ES-I3 (cell line): ENCODE results near the gene TMEM269.

Source experiments
- H3K36me3 ChIP-seq: 2 replicates; pipeline ENCODE4 v1.6.1; 2013; ENCODE audit warnings: mild to moderate bottlenecking, low read length, control low read depth, moderate library complexity; ENCODE audit not compliant: insufficient read depth
- H3K4me1 ChIP-seq: 2 replicates; pipeline ENCODE4 v1.6.1; 2013; ENCODE audit warnings: mild to moderate bottlenecking, control low read depth, low read length; ENCODE audit not compliant: insufficient read depth
- H3K9ac ChIP-seq: 2 replicates; pipeline ENCODE4 v1.6.1; 2013; ENCODE audit warnings: low read depth, mild to moderate bottlenecking, low read length, moderate library complexity
- H3K9me3 ChIP-seq: 2 replicates; pipeline ENCODE4 v1.6.1; 2013; ENCODE audit warnings: mild to moderate bottlenecking, low read length, moderate library complexity; ENCODE audit not compliant: control insufficient read depth, insufficient read depth

The TMEM269 gene

DNA sequence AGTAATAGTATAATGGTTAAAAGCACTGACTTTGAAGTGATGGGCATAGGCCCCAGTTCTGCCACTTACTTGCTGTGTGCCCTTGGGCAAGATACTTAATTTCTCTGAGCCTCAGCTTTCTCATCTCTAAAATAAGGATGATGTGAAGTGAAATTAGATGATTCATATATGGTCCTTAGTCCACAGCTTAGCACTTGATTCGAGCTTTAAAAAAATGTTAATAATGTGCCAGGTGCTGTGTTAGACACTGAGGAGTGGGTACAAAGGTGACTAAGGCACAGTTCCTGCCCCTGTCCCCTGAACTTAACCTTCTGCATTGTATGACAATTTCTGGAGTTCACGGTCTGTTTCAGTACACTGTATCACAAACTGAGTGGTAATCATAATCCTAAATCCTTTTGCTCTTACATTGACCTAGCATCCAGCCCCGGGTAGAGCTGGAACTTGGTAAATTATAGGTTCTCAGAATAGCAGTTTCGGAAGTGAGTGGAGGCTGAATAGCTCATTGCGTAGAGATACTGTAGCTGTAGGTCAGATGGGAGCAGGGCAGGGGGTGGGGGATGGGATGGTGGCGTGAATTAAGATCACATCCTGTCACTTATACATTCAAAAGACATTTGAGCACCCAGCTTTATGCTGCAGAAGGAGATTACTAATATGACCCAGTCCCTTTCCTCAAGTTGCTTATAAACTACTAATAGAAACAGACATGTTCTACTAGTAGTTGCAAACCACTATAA, 63.1 kb downstream of the TMEM269 start:
- Histone ChIP-seq H3K36me3 (peaks cover 7% of the 10 kb centered on the region), H3K9me3 (no peaks in the 10 kb centered on the region), H3K4me1 (peaks cover 14% of the 10 kb centered on the region), H3K9ac (peak overlapping the region; percentile 71; the same call in 1 of the 2 replicates)

DNA sequence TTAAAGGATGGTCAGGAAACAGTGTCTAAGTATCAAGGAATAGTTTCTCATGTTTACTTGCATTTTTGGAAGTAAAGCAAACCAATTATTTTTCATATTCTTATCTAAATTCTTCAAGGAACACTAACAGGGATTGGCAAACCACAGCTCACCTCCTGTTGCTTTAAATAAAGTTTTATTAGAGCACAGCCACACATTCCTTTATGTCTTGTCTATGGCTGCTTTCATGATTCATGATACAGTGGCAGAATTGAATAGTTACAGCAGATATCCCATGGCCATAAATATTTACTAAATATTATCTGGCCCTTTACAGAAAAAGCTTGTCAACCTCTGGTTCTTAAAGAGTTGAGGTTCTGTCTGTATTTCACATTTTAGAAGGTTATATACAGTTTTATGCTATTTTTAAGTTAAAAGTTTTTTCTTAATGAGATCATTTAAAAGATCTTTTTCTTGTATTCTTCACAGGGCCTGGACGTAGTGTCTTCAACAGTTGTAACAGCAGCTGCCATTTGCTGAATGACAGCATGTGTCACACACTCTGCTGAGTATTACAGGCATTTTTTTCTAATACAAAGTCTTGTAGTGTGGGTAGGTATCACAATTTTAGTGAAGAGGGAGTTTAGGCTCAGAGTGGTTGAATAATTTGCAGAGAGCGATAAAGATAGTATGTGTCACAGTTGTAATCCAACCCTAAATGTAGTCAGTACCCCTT, 64.2 kb downstream of the TMEM269 start:
- peaks cover 7% of the 10 kb centered on the region for H3K36me3 ChIP-seq
- H3K9ac ChIP-seq, result no peak overlapping the region
- peaks cover 14% of the 10 kb centered on the region for H3K4me1 ChIP-seq
- no peaks in the 10 kb centered on the region for H3K9me3 ChIP-seq

DNA sequence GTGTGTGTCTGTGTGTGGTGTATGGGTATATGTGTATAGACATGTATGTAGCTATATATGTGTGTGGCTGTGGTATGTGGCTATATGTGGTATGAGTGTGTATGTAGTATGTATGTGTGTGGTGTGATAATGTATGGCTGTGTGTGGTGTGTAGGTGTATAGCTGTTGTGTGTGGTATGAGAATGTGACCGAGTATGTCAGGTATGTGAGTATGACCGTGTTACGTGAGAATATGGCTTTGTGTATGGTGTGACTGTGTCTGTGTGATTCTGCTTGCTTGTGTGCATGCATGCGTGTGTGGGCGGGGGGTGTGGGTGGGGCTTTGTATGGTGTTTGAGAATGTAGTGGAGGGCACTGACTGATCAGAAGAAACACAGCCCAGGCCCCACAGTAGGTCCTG, 65.2 kb downstream of the TMEM269 start:
- H3K4me1 ChIP-seq, result peaks cover 11% of the 10 kb centered on the region
- peaks cover 7% of the 10 kb centered on the region for H3K36me3 ChIP-seq
- H3K9ac ChIP-seq, result no peak overlapping the region
- H3K9me3 ChIP-seq, result no peaks in the 10 kb centered on the region
